T-helper 1 cell (primary cell): ENCODE data around the gene COG5.

Experiments used
- DNase-seq, 5 donors: peaks; one replicate each; pipeline ENCODE4 v3.0.0-alpha.2; 2012 to 2020
- total RNA-seq, 4 donors: gene quantifications; one replicate each; lab custom pipeline; 2026; lab: John Stamatoyannopoulos, UW

Gene COG5
- 68.3 to 150 (median 81.9) reads per million in 4 donors for total RNA-seq

- peak; percentile 61 to 85 (median 81) for DNase-seq
Observed at GRCh38 chr7:107563775-107564552, at the start of gene COG5, which contains the start of gene DUS4L. Gene COG5, minus strand, starts transcription at chr7:107563920. Its CDS starts 24 bp downstream, at chr7:107563896. Gene DUS4L, plus strand, starts transcription at chr7:107563971. Its CDS starts 3,100 bp downstream, at chr7:107567071.

- DNase-seq = no peak
Observed at GRCh38 chr7:107613439-107613838, 49.7 kb upstream of the COG5 start.

GRCh38 chr7:107610323-107610722 is 46.6 kb upstream of the COG5 start:
- DNase-seq = no peak

GRCh38 chr7:107609811-107610261 is 46.1 kb upstream of the COG5 start:
- no peak for DNase-seq

GRCh38 chr7:107606303-107606702 is 42.6 kb upstream of the COG5 start:
- no peak for DNase-seq

- DNase-seq = no peak
Observed at GRCh38 chr7:107605218-107605815, 41.6 kb upstream of the COG5 start.

GRCh38 chr7:107600816-107601215 is 37.1 kb upstream of the COG5 start:
- no peak for DNase-seq

- no peak for DNase-seq
Observed at GRCh38 chr7:107599262-107599661, 35.5 kb upstream of the COG5 start.

GRCh38 chr7:107597953-107598352 is 34.2 kb upstream of the COG5 start:
- no peak for DNase-seq

- DNase-seq = no peak
Observed at GRCh38 chr7:107597582-107597916, 33.8 kb upstream of the COG5 start.

GRCh38 chr7:107596881-107597581 is 33.3 kb upstream of the COG5 start:
- DNase-seq = no peak

- no peak for DNase-seq
Observed at GRCh38 chr7:107594961-107595737, 31.4 kb upstream of the COG5 start.

- DNase-seq = no peak
Observed at GRCh38 chr7:107593025-107593410, 29.3 kb upstream of the COG5 start.

- DNase-seq = no peak
Observed at GRCh38 chr7:107592361-107593024, 28.8 kb upstream of the COG5 start.

GRCh38 chr7:107591421-107591820 is 27.7 kb upstream of the COG5 start:
- no peak for DNase-seq

- no peak for DNase-seq
Observed at GRCh38 chr7:107588529-107589130, 24.9 kb upstream of the COG5 start.

GRCh38 chr7:107584716-107585115 is 21.0 kb upstream of the COG5 start:
- no peak for DNase-seq

GRCh38 chr7:107582875-107583274 is 19.2 kb upstream of the COG5 start:
- DNase-seq = no peak

- DNase-seq = no peak
Observed at GRCh38 chr7:107581387-107582013, 17.8 kb upstream of the COG5 start.

- DNase-seq = no peak
Observed at GRCh38 chr7:107580716-107581383, 17.1 kb upstream of the COG5 start.
